Fibroblast of pulmonary artery (primary cell): ENCODE measurements around the gene CSK.

Source experiments
- DNase-seq: peaks from one replicate; pipeline ENCODE4 v3.0.0-alpha.2; 2010; ENCODE audit warnings: low read depth
- H3K4me3 ChIP-seq: replicated peaks from 2 replicates; pipeline ENCODE4 v1.5.1; 2011; ENCODE audit warnings: low read depth, mild to moderate bottlenecking, control low read depth, low read length, moderate library complexity
- CTCF ChIP-seq: IDR thresholded peaks from 2 replicates; pipeline ENCODE4 v1.5.1; 2011; ENCODE audit warnings: mild to moderate bottlenecking, control low read depth, low read length, inconsistent platforms; ENCODE audit errors: missing control alignments

Gene CSK

GRCh38 chr15:74851960-74852359, 70.1 kb downstream of the CSK start:
- no peak overlapping the region for H3K4me3 ChIP-seq
- DNase-seq = no peak
- no peak for TF ChIP-seq CTCF
